RPMI7951 (cell line): ENCODE measurements around the gene AGO1. TPM values are rescaled to one million over a fixed set of nuclear protein-coding genes. Genes with fewer than 3 reads are reported as not detected.

ENCODE experiments used
- DNase-seq: peaks from one replicate; pipeline ENCODE4 v3.0.0-alpha.2; 2012; ENCODE audit warnings: low read depth
- total RNA-seq: library from RNA; depleted of rRNA; stranded (reverse); fragments of >200 nt; shearing (Covaris generic); gene quantifications from 2 replicates; pipeline ENCODE4 v1.2.3, GENCODE V29; 2014; rRNA removed

Gene AGO1
- 9.1 and 11.1 TPM in 2 replicates for total RNA-seq

DNA sequence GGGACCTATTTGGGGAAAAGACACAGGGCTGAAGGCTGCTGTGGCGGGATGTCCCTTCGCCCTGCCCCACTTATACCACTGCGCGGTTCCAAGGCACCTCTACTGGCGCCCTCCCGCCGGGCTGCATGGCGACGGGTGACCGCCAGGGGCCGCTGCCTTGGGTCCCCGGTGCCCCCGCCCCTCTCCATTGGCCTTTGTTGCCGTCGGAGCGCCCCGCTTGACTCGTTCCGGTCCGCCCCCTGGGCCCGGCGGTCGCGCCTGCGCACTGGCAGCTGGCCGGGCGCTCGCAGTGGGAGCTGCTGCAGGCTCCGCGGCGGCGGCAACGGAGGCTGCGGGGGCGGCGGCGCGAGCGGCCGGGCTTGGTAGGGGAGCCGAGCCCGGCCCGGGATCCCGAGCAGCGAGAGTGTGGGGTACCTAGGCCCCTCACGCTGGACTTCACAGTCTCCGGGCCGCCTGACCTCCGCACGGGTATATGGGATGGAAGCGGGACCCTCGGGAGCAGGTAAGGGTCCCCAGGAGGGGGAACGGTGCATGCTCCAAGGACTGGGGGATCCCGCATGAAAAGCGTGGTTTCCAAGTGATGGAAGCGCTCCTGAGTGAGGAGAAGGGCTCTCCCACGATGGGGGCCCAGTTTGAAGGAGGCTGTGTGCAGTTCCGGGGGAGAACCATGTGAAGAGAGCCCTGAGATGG lies at the start of gene AGO1:
TSS of gene AGO1 (plus strand) at position 265 of the 690 bp plus-strand sequence. CDS start at position 478, 213 bp downstream.
- DNase-seq, result peak; percentile 90

- no peak for DNase-seq
Measured at GRCh38 chr1:35833395-35833794, 49.6 kb upstream of the AGO1 start.

DNA sequence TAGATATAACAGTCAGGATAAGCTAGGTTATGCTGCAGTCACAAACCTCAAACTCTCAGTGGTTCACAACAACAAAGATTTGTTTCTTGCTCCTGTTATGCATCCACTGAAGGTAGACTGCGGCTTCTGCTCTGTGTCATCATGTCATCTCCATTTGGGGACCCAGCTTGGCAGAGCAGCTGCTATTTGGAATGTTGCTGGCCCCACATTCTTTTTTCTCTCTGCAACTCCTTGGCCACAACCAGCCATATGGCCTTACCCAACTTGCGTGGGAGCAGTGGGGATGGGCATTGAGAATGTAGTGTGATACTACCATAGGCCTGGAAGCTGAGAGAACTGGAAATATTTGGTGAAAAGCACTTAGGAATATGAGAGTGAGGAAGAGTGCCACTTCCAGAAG lies 48.8 kb upstream of the AGO1 start:
- DNase-seq, result no peak

- DNase-seq, result no peak
Measured at GRCh38 chr1:35835398-35835797, 47.6 kb upstream of the AGO1 start.

DNA sequence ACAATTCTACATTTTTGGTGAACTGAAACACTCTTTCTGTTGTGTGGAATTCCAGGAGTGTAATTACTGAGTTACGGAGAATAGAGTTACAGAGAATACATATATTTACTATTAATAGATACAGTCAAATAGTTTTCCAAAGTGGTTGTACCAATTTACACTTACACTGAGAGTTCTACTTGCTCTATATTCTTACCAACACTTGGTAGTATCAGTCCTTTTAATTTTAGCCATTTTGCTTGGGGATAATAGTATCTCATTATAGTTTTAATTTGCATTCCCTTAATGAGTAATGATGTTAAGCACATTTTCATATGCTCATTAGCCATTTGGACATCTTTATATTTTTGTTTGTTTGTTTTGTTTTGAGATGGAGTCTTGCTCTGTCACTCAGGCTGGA lies 46.3 kb upstream of the AGO1 start:
- no peak for DNase-seq

DNA sequence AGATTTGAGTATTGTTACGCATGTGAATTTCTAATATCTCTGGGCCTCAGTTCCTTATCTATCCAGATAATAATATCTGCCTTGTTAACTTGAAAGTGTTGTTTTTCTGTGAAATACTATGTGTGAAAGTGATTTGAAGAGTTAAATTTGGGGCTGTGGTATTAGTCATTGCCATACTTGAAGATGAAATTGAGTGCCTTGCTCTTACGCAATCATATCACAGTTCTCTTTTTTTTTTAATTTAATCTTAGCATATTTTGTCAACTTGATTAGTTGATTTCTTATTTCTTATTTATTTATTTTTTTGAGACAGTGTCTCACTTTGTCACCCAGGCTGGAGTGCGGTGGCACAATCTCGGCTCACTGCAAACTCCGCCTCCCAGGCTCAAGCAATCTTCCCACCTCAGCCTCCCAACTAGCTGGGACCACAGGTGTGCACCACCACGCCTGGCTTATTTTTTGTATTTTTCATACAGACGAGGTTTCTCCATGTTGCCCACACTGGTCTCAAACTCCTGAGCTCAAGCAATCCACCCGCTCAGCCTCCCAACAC lies 44.2 kb upstream of the AGO1 start:
- no peak for DNase-seq

- no peak for DNase-seq
Measured at GRCh38 chr1:35844826-35845225, 38.2 kb upstream of the AGO1 start.

- DNase-seq, result peak; percentile 22
Measured at GRCh38 chr1:35845766-35846165, 37.2 kb upstream of the AGO1 start.

GRCh38 chr1:35847935-35848565 lies 35.0 kb upstream of the AGO1 start:
- DNase-seq, result no peak

- DNase-seq, result no peak
Measured at GRCh38 chr1:35850051-35850450, 33.0 kb upstream of the AGO1 start.

GRCh38 chr1:35850716-35851115 lies 32.3 kb upstream of the AGO1 start:
- DNase-seq, result no peak

DNA sequence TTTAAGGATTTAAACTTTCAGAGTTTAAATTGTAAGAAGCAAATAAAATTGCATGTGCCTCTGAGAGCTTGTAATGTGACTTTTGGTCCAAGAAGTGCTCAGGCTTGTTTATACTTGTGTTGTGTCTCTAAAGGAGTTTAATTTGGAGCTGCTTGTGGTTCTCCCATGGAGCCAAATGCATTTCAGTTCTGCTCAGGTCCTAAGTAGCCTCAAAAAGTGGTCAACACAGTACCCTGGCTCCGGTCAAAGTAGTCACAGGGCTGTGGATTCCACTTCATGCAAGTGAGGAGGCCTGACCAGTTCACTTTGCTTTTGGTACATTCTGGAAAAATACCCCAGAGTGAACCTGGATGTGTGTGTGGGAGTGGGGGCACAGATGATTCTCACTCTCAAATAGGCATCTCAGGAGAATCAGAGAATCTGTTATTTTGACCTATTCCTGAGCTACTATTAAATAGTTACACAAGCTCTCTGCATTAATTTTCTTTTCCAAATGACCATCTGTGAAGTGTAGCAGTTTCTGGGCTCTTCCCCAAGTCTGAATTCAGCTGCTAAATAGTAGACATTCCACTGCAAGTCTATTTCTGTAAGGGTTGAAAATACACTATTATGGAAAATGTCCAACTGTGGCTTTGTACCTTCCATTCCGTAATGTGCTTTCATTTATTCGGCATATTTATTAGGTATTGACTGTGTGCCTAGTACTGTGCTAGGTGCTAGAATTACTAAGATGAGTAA lies 31.7 kb upstream of the AGO1 start:
- no peak for DNase-seq

DNA sequence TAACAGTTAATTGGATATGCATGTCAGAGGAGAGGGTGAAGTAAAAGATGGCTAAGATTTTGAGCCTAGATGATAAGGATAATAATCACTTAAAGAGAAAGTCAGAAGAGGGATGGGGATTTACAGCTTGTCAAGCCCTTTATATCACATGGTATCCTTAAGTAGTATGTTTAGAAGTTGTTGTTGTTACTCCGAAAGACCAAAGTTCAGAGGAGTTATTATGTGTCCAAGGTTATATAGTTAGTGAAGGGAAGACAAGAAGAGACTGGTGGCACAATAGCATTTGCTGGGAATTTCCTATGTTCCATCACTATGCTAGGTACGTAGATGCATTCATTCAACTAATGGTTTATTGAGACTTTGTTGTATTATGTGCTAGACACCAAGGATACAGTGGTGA lies 30.8 kb upstream of the AGO1 start:
- DNase-seq, result no peak

GRCh38 chr1:35854989-35855700 lies 27.9 kb upstream of the AGO1 start:
- DNase-seq, result no peak

DNA sequence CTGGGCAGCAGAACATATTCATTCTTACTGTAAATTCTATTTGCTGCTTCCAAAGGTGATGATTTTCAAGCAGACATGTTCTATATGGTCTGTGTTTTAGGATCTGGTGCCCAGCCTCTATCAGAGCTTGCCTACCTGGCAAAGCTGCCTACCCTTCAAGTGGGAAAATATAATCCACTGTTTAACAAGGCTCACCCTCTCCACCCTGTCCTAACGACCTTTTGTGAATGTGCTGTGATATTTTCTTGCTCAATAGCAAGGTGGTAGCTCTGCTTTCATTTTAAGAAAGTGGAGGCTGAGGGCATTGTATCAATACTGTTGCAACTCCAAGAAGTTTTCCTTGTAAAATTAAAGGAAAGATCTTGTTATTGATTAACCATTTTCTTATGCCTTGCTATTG lies 26.0 kb upstream of the AGO1 start:
- no peak for DNase-seq

GRCh38 chr1:35857830-35858229 lies 25.2 kb upstream of the AGO1 start:
- peak; percentile 26 for DNase-seq

DNA sequence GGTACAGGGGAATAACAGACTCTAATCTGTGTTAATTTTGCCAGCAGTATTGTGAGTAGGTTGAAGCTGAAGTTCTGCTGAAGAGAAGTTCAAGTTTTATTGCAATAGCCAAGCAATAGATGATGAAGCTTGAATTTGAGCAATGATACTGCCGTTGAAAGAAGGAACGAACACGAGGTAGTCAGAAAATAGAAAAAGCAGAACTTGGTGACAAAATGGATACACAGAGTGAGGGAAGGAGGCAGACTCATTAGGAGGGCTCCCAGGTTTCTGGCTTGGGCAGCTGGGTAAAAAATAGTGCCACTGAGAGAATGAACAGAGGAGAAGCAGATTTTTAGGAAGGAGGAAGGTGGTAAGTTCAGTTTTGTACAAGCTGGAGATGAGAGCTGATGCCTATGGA lies 22.3 kb upstream of the AGO1 start:
- DNase-seq, result no peak

DNA sequence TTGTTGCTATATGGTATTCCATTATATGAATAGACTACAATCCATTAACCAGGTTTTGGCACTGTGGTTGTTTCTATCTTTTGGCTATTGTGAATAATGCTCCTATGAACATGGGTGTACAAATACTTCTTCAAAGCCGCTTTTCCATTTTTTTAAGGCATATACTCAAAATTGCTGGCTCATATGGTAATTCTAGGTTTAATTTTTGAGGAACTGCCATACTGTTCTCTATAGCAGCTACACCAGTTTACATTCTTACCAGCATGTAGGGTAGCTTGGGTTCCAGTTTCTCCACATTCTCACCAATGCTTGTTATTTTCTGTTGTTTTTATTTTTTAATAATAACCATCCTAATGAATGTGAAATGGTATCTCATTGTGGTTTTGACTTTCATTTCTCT lies 19.9 kb upstream of the AGO1 start:
- no peak for DNase-seq

- DNase-seq, result no peak
Measured at GRCh38 chr1:35863881-35864625, 19.0 kb upstream of the AGO1 start.

DNA sequence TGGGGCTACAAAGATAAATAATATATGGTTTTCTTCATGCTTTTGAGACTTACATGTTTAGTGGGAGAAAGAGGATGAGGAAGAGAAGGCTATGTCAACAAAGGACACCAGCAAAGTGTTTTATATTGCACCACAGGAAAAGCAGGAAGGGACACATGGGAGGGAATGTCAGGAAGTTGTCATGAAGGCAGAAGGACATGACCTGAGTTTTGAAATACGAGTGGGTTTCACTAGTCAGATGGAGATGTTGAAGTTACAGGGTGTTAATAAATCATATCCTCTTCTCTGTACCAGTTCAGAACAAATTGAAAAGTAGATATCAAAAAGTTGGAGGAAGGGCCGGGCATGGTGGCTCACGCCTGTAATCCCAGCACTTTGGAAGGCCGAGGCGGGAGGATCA lies 18.2 kb upstream of the AGO1 start:
- no peak for DNase-seq

- no peak for DNase-seq
Measured at GRCh38 chr1:35866991-35867390, 16.0 kb upstream of the AGO1 start.
